Smooth muscle cell (in vitro differentiated cells): ENCODE measurements around the gene PDE4D. TPM values are rescaled to one million over a fixed set of nuclear protein-coding genes. Genes with fewer than 3 reads are reported as not detected.

Experiments used
- DNase-seq: peaks from one replicate; lab custom pipeline; 2025; ENCODE audit not compliant: unreplicated experiment; lab: John Stamatoyannopoulos, UW
- H2AFZ ChIP-seq: fragments of 200-600 bp; sonication (generic); 2 replicates; pipeline ENCODE4 v1.6.0; 2016; ENCODE audit warnings: antibody characterized with exemption, low read depth, mild to moderate bottlenecking
- H3F3A ChIP-seq: fragments of 200-600 bp; sonication (generic); 2 replicates; pipeline ENCODE4 v1.6.0; 2017; ENCODE audit warnings: antibody characterized with exemption, low read depth
- H3K27ac ChIP-seq: fragments of 200-600 bp; sonication (generic); 2 replicates; pipeline ENCODE4 v1.5.1; 2016; ENCODE audit warnings: low read depth, mild to moderate bottlenecking
- H3K27me3 ChIP-seq: fragments of 200-600 bp; sonication (generic); 2 replicates; pipeline ENCODE4 v1.6.1; 2016; ENCODE audit warnings: low read depth, mild to moderate bottlenecking
- H3K36me3 ChIP-seq: fragments of 200-600 bp; sonication (generic); 2 replicates; pipeline ENCODE4 v1.5.1; 2016; ENCODE audit warnings: low read depth
- H3K4me1 ChIP-seq: fragments of 200-600 bp; sonication (generic); 2 replicates; pipeline ENCODE4 v1.5.1; 2016; ENCODE audit warnings: low read depth
- H3K4me2 ChIP-seq: fragments of 200-600 bp; sonication (generic); 2 replicates; pipeline ENCODE4 v1.6.0; 2016; ENCODE audit warnings: mild to moderate bottlenecking
- H3K4me3 ChIP-seq: fragments of 200-600 bp; sonication (generic); 2 replicates; pipeline ENCODE4 v1.5.1; 2016; ENCODE audit warnings: mild to moderate bottlenecking
- H3K79me2 ChIP-seq: fragments of 200-600 bp; sonication (generic); 2 replicates; pipeline ENCODE4 v1.6.0; 2016; ENCODE audit warnings: low read depth, mild to moderate bottlenecking
- H3K9ac ChIP-seq: fragments of 200-600 bp; sonication (generic); 2 replicates; pipeline ENCODE4 v1.6.0; 2016; ENCODE audit warnings: low read depth
- H3K9me3 ChIP-seq: fragments of 200-600 bp; sonication (generic); replicated peaks from 2 replicates; pipeline ENCODE4 v1.5.1; 2016; ENCODE audit warnings: low read depth
- H4K20me1 ChIP-seq: fragments of 200-600 bp; sonication (generic); 2 replicates; pipeline ENCODE4 v1.6.0; 2016; ENCODE audit warnings: low read depth
- WGBS: methylation state at CpG from one replicate; pipeline ENCODE4 v1.1.7; 2016; ENCODE audit warnings: low lambda C conversion rate; 5-methylcytosine and 5-hydroxymethylcytosine counted together
- polyA plus RNA-seq: library from polyadenylated mRNA; unstranded; fragments of >200 nt; fragmentation: Nextera tagmentation; extraction: Ambion mirVana; gene quantifications from 2 replicates; pipeline ENCODE4 v1.2.1, GENCODE V29; 2016
- total RNA-seq: library from RNA; depleted of rRNA; stranded (reverse); fragments of >200 nt; gene quantifications from 2 replicates; pipeline ENCODE4 v1.2.3, GENCODE V29; 2014
- TF ChIP-seq, protein P1 (sequence below): fragments of 200-600 bp; sonication (generic); IDR thresholded peaks from 2 replicates; pipeline ENCODE4 v1.5.1; 2017; ENCODE audit warnings: borderline replicate concordance, mild to moderate bottlenecking, antibody characterized with exemption; ENCODE audit not compliant: insufficient read depth, poor library complexity, severe bottlenecking

Gene PDE4D
- total and polyA plus RNA-seq, 2 experiments from 2014 or later = 16.4 to 61.0 TPM

DNA sequence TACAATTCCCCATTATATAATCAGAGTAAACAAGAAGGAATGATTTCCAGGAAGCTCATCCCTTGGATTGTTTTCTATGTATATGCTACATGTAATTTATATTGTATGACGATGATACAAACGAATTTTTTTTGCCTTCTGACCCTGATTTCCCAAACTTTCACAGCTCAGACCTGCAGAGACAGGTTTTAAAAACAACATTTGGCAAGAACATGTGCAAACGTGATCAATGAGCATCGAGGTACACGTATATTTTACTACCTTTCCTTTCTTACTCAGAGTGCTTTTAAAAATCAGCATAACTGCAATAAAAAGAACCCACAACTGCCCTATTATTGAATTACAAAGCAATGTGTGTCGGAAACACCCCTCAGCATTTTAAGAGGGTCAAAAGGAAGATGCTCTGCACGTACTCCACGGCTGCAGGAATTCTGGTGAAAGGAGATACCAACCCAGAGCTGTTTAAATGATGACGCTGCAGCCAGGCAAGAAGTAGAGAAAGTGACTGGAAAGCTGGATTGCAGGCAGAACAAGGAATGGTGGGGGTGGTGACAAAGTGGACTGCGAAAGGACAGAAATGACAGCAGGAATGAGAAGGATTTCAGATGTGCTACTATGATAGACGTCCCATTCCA, 777.2 kb downstream of the PDE4D start:
- TF ChIP-seq, protein P1, sequence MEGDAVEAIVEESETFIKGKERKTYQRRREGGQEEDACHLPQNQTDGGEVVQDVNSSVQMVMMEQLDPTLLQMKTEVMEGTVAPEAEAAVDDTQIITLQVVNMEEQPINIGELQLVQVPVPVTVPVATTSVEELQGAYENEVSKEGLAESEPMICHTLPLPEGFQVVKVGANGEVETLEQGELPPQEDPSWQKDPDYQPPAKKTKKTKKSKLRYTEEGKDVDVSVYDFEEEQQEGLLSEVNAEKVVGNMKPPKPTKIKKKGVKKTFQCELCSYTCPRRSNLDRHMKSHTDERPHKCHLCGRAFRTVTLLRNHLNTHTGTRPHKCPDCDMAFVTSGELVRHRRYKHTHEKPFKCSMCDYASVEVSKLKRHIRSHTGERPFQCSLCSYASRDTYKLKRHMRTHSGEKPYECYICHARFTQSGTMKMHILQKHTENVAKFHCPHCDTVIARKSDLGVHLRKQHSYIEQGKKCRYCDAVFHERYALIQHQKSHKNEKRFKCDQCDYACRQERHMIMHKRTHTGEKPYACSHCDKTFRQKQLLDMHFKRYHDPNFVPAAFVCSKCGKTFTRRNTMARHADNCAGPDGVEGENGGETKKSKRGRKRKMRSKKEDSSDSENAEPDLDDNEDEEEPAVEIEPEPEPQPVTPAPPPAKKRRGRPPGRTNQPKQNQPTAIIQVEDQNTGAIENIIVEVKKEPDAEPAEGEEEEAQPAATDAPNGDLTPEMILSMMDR = no peak
- no peaks in the 10 kb centered on the region for H4K20me1 ChIP-seq
- no peak overlapping the region for H2AFZ ChIP-seq
- H3K79me2 ChIP-seq = no peaks in the 10 kb centered on the region
- no peaks in the 10 kb centered on the region for H3K9me3 ChIP-seq
- no peaks in the 10 kb centered on the region for H3K27me3 ChIP-seq
- no peak overlapping the region for H3K4me3 ChIP-seq
- 28% methylated on average over 11 of the region's 11 CpGs for WGBS
- peak overlapping the region; percentile 50 for H3K27ac ChIP-seq
- DNase-seq = no peak
- peaks cover 14% of the 10 kb centered on the region for H3K4me1 ChIP-seq
- peak overlapping the region; percentile 79 for H3K4me2 ChIP-seq
- no peaks in the 10 kb centered on the region for H3K36me3 ChIP-seq
- no peak overlapping the region for H3K9ac ChIP-seq
- H3F3A ChIP-seq = peaks cover 8% of the 10 kb centered on the region

DNA sequence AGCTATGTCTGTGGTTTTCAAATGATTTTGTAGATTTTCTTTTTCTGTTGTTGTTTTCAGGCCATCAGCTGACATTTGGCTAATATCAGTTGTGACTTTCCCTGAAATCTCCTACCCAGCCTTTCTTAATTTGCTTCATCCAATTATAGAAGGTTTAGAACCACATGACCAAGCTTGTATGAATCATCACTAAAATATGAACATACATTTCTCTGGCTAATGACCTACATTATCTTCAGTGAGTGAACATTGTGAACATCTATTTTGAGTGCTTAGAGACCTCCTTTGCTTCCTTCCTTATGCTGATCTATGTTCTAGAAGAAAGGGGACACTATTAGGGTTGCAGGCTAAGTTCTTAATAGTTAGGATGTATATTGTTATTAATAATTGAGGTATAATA, 778.2 kb downstream of the PDE4D start:
- H3K4me2 ChIP-seq = peak overlapping the region; percentile 79
- TF ChIP-seq, protein P1 = no peak

DNA sequence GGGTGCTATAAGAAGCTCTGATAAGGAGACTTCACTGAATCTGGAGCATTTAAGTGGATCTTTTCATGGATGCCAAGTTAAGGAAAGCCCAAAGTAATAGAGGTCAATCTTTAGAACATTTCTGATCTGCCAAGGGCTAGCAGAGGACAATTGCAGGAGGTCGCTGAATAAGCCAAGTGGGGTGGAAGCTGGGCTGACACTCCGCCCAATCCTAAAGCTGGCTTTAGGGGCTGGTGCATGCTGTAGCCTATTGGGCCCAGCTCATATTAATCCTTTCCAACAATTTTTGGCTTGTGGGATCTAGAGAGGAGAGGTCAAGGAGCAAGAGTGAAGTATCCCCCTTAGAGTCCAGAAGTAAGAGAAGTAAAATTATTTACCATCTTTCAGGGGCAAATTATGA, 784.1 kb downstream of the PDE4D start:
- peaks cover 10% of the 10 kb centered on the region for H3F3A ChIP-seq
- H3K9me3 ChIP-seq = no peaks in the 10 kb centered on the region
- no peak overlapping the region for H3K4me3 ChIP-seq
- no peak overlapping the region for H2AFZ ChIP-seq
- DNase-seq = no peak
- TF ChIP-seq, protein P1 = no peak
- H3K27me3 ChIP-seq = no peaks in the 10 kb centered on the region
- no peak overlapping the region for H3K9ac ChIP-seq
- no peak overlapping the region for H3K4me2 ChIP-seq
- H3K4me1 ChIP-seq = peaks cover 8% of the 10 kb centered on the region
- H3K27ac ChIP-seq = no peak overlapping the region
- WGBS = 98% methylated on average over 2 of the region's 2 CpGs
- no peaks in the 10 kb centered on the region for H3K79me2 ChIP-seq
- H4K20me1 ChIP-seq = no peaks in the 10 kb centered on the region
- H3K36me3 ChIP-seq = no peaks in the 10 kb centered on the region

More for the DNA sequence above, 778.2 kb downstream of the PDE4D start:
- Histone ChIP-seq H3K36me3 (no peaks in the 10 kb centered on the region), H3K27me3 (no peaks in the 10 kb centered on the region), H3K27ac (peak overlapping the region; percentile 54), H3K4me3 (no peak overlapping the region), H3F3A (peaks cover 8% of the 10 kb centered on the region), H4K20me1 (no peaks in the 10 kb centered on the region), H3K79me2 (no peaks in the 10 kb centered on the region), H3K9me3 (no peaks in the 10 kb centered on the region), H3K4me1 (peaks cover 14% of the 10 kb centered on the region), H3K9ac (no peak overlapping the region), H2AFZ (no peak overlapping the region)
- no peak for DNase-seq

DNA sequence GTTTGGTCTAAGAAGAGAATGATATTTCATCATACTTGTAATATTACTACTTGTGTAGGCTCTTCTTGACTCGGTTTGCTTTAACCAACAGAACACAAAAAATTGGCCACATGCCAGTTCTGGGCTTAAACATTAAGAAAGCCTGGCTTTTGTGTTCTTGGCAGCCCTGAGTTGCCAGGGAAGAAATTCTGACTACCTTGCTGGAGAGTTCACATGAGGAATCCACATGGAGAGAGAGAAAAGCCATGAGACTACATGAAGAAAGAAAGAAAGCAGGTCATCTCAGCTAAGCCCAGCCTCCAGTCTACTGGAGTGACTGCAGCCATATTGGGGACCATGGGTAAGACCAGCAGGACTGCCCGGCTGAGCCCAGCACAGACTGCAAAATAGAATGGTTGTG, 785.8 kb downstream of the PDE4D start:
- Histone ChIP-seq H3K36me3 (no peaks in the 10 kb centered on the region), H3K9ac (no peak overlapping the region), H3K27ac (no peak overlapping the region), H3K4me2 (no peak overlapping the region), H3K27me3 (no peaks in the 10 kb centered on the region), H3K4me3 (no peak overlapping the region), H4K20me1 (no peaks in the 10 kb centered on the region), H3K9me3 (no peaks in the 10 kb centered on the region), H2AFZ (no peak overlapping the region), H3K79me2 (no peaks in the 10 kb centered on the region), H3F3A (peaks cover 12% of the 10 kb centered on the region), H3K4me1 (peaks cover 10% of the 10 kb centered on the region)
- no peak for DNase-seq
- TF ChIP-seq, protein P1 = no peak
- WGBS = 81% methylated on average over 2 of the region's 2 CpGs
